Smooth muscle cell (in vitro differentiated cells): Measurements from ENCODE around the gene CD8A. TPM values are rescaled to one million over a fixed set of nuclear protein-coding genes. Genes with fewer than 3 reads are reported as not detected.

Source experiments
- DNase-seq: peaks from one replicate; lab custom pipeline; 2025; ENCODE audit not compliant: unreplicated experiment; lab: John Stamatoyannopoulos, UW
- H2AFZ ChIP-seq: fragments of 200-600 bp; sonication (generic); 2 replicates; pipeline ENCODE4 v1.6.0; 2016; ENCODE audit warnings: antibody characterized with exemption, low read depth, mild to moderate bottlenecking
- H3F3A ChIP-seq: fragments of 200-600 bp; sonication (generic); 2 replicates; pipeline ENCODE4 v1.6.0; 2017; ENCODE audit warnings: antibody characterized with exemption, low read depth
- H3K27ac ChIP-seq: fragments of 200-600 bp; sonication (generic); 2 replicates; pipeline ENCODE4 v1.5.1; 2016; ENCODE audit warnings: low read depth, mild to moderate bottlenecking
- H3K27me3 ChIP-seq: fragments of 200-600 bp; sonication (generic); 2 replicates; pipeline ENCODE4 v1.6.1; 2016; ENCODE audit warnings: low read depth, mild to moderate bottlenecking
- H3K36me3 ChIP-seq: fragments of 200-600 bp; sonication (generic); 2 replicates; pipeline ENCODE4 v1.5.1; 2016; ENCODE audit warnings: low read depth
- H3K4me1 ChIP-seq: fragments of 200-600 bp; sonication (generic); 2 replicates; pipeline ENCODE4 v1.5.1; 2016; ENCODE audit warnings: low read depth
- H3K4me2 ChIP-seq: fragments of 200-600 bp; sonication (generic); 2 replicates; pipeline ENCODE4 v1.6.0; 2016; ENCODE audit warnings: mild to moderate bottlenecking
- H3K4me3 ChIP-seq: fragments of 200-600 bp; sonication (generic); 2 replicates; pipeline ENCODE4 v1.5.1; 2016; ENCODE audit warnings: mild to moderate bottlenecking
- H3K79me2 ChIP-seq: fragments of 200-600 bp; sonication (generic); 2 replicates; pipeline ENCODE4 v1.6.0; 2016; ENCODE audit warnings: low read depth, mild to moderate bottlenecking
- H3K9ac ChIP-seq: fragments of 200-600 bp; sonication (generic); 2 replicates; pipeline ENCODE4 v1.6.0; 2016; ENCODE audit warnings: low read depth
- H3K9me3 ChIP-seq: fragments of 200-600 bp; sonication (generic); replicated peaks from 2 replicates; pipeline ENCODE4 v1.5.1; 2016; ENCODE audit warnings: low read depth
- H4K20me1 ChIP-seq: fragments of 200-600 bp; sonication (generic); 2 replicates; pipeline ENCODE4 v1.6.0; 2016; ENCODE audit warnings: low read depth
- CTCF ChIP-seq: fragments of 200-600 bp; sonication (generic); IDR thresholded peaks from 2 replicates; pipeline ENCODE4 v1.5.1; 2017; ENCODE audit warnings: borderline replicate concordance, mild to moderate bottlenecking, antibody characterized with exemption; ENCODE audit not compliant: insufficient read depth, poor library complexity, severe bottlenecking
- WGBS: methylation state at CpG from one replicate; pipeline ENCODE4 v1.1.7; 2016; ENCODE audit warnings: low lambda C conversion rate; 5-methylcytosine and 5-hydroxymethylcytosine counted together
- polyA plus RNA-seq: library from polyadenylated mRNA; unstranded; fragments of >200 nt; fragmentation: Nextera tagmentation; extraction: Ambion mirVana; gene quantifications from 2 replicates; pipeline ENCODE4 v1.2.1, GENCODE V29; 2016
- total RNA-seq: library from RNA; depleted of rRNA; stranded (reverse); fragments of >200 nt; gene quantifications from 2 replicates; pipeline ENCODE4 v1.2.3, GENCODE V29; 2014

The CD8A gene
- total and polyA plus RNA-seq, 2 experiments from 2014 or later: not detected

DNA sequence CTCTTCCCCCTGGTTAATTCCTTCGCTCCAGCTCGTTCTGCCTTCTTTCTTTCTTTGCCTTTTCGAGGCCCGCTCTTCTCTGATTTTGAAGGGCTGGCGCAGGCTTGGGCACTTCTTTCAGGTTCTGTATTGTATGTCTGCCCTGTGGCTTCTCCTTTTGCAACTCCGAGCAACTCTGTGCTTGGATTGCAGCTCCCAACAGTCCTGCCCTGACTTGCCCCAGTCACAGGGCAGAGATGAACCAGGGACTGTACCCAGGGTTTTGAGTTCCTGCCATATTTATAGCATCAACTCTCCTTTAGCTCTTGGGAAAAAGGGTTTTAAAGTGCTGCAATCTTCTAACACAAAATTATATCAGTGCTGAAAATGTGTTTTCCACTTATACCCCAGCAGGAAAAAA is 31.1 kb upstream of the CD8A start:
- Histone ChIP-seq H3K4me2 (no peak overlapping the region), H3K27ac (no peak overlapping the region), H3K4me3 (no peak overlapping the region), H3F3A (no peaks in the 10 kb centered on the region), H3K4me1 (no peaks in the 10 kb centered on the region), H3K79me2 (no peaks in the 10 kb centered on the region), H2AFZ (no peak overlapping the region), H3K36me3 (no peaks in the 10 kb centered on the region), H3K27me3 (no peaks in the 10 kb centered on the region), H3K9me3 (peaks cover 6% of the 10 kb centered on the region), H3K9ac (no peak overlapping the region), H4K20me1 (no peaks in the 10 kb centered on the region)
- no peak for TF ChIP-seq CTCF
- 90% methylated on average over 6 of the region's 6 CpGs for WGBS
- no peak for DNase-seq

GRCh38 chr2:86821306-86821705 is 30.6 kb upstream of the CD8A start:
- no peaks in the 10 kb centered on the region for H3K4me1 ChIP-seq
- H3K27me3 ChIP-seq: no peaks in the 10 kb centered on the region
- H2AFZ ChIP-seq: no peak overlapping the region
- H3K4me3 ChIP-seq: no peak overlapping the region
- H3K9ac ChIP-seq: no peak overlapping the region
- H3K79me2 ChIP-seq: no peaks in the 10 kb centered on the region
- TF ChIP-seq CTCF: no peak
- H3K27ac ChIP-seq: no peak overlapping the region
- no peaks in the 10 kb centered on the region for H3F3A ChIP-seq
- 93% methylated on average over 13 of the region's 13 CpGs for WGBS
- no peaks in the 10 kb centered on the region for H4K20me1 ChIP-seq
- H3K4me2 ChIP-seq: no peak overlapping the region
- DNase-seq: no peak
- peaks cover 6% of the 10 kb centered on the region for H3K9me3 ChIP-seq
- H3K36me3 ChIP-seq: no peaks in the 10 kb centered on the region

- Histone ChIP-seq H3K4me1 (no peaks in the 10 kb centered on the region), H3K9ac (no peak overlapping the region), H3K36me3 (no peaks in the 10 kb centered on the region), H3K27me3 (no peaks in the 10 kb centered on the region), H3F3A (no peaks in the 10 kb centered on the region), H3K79me2 (no peaks in the 10 kb centered on the region), H3K27ac (no peak overlapping the region), H4K20me1 (no peaks in the 10 kb centered on the region), H3K9me3 (peaks cover 6% of the 10 kb centered on the region), H3K4me2 (no peak overlapping the region), H2AFZ (no peak overlapping the region), H3K4me3 (no peak overlapping the region)
- no peak for DNase-seq
- TF ChIP-seq CTCF: no peak
- WGBS: 90% methylated on average over 2 of the region's 2 CpGs
Observed at GRCh38 chr2:86818957-86819356, 28.2 kb upstream of the CD8A start.

DNA sequence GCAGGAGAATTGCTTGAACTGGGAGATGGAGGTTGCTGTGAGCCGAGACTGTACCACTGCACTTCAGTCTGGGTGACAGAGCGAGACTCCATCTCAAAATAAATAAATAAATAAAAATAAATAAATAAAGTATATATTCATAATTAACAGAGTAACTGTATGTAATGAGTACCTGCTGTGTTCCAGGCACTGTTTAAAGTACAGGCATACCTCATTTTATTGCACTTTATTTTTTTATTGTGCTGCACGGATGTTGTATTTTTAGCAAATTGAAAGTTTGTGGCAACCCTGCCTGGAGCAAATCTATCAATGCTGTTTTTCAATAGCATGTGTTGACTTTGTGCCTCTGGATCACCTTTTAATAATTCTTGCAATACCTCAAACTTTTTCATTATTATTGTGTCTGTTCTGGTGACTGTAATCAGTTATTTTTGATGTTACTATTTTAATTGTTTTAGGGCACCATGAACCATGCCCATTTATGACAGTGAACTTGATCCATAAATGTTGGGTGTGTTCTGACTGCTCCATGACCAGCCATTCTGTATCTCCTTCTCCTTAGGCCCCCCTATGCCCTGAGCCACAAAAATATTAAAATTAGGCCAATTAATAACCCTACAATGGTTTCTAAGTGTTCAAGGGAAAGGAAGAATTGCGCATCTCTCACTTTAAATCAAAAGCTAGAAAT is 27.5 kb upstream of the CD8A start:
- 90% methylated on average over 4 of the region's 4 CpGs for WGBS
- Histone ChIP-seq H3K4me2 (no peak overlapping the region), H3K9me3 (peaks cover 6% of the 10 kb centered on the region), H3F3A (no peaks in the 10 kb centered on the region), H2AFZ (no peak overlapping the region), H3K27ac (no peak overlapping the region), H3K4me1 (no peaks in the 10 kb centered on the region), H4K20me1 (no peaks in the 10 kb centered on the region), H3K9ac (no peak overlapping the region), H3K79me2 (no peaks in the 10 kb centered on the region), H3K27me3 (no peaks in the 10 kb centered on the region), H3K36me3 (no peaks in the 10 kb centered on the region), H3K4me3 (no peak overlapping the region)
- no peak for DNase-seq
- no peak for TF ChIP-seq CTCF
